GM10248 (cell line): Measurements from ENCODE around the gene MTMR12.

ENCODE experiments used
- CTCF ChIA-PET: fragments of 300-600 bp; sonication (Branson Sonifier 250); formaldehyde crosslinking; extraction: SDS; loops from one replicate; lab custom pipeline; 2021; ENCODE audit warnings: antibody characterized with exemption; lab: Yijun Ruan, JAX
- POLR2A ChIA-PET: fragments of 350-650 bp; sonication (Branson Sonifier 250); formaldehyde crosslinking; extraction: SDS; loops from one replicate; lab custom pipeline; 2020; ENCODE audit warnings: antibody characterized with exemption; lab: Yijun Ruan, JAX
- DNase-seq: peaks from one replicate; pipeline ENCODE4 v3.0.0; 2012; ENCODE audit errors: extremely low spot score
- CTCF ChIP-seq: IDR thresholded peaks from 2 replicates; pipeline ENCODE4 v1.5.1; 2012; ENCODE audit warnings: mild to moderate bottlenecking, low read depth; ENCODE audit errors: extremely low read depth, missing control alignments, control extremely low read depth

Gene MTMR12

GRCh38 chr5:32233220-32233695 lies 79.5 kb downstream of the MTMR12 start:
- no peak for TF ChIP-seq CTCF
- CTCF ChIA-PET = interaction anchor here (0.6 to 8.8 kb wide), 30 partner anchors 10 to 398 kb away, joined by 3 to 204 read pairs (median 6); partner anchors contain the start of gene MTMR12
- DNase-seq = no peak
- POLR2A ChIA-PET = no interaction called here

GRCh38 chr5:32232441-32233219 lies 80.1 kb downstream of the MTMR12 start:
- POLR2A ChIA-PET = no interaction called here

GRCh38 chr5:32231929-32232328 lies 80.8 kb downstream of the MTMR12 start:
- ChIA-PET CTCF (interaction anchor here (0.8 to 8.8 kb wide), 52 partner anchors 8 to 393 kb away, joined by 3 to 204 read pairs (median 5); partner anchors contain the start of gene GOLPH3), POLR2A (no interaction called here)
- no peak for DNase-seq
- no peak for TF ChIP-seq CTCF

More at GRCh38 chr5:32232441-32233219, 80.1 kb downstream of the MTMR12 start:
- DNase-seq = peak; percentile 82
- peak; percentile 87 for TF ChIP-seq CTCF
- CTCF ChIA-PET = interaction anchor here (0.6 to 8.8 kb wide), 56 partner anchors 9 to 398 kb away, joined by 3 to 204 read pairs (median 5); partner anchors contain the start of genes GOLPH3 and MTMR12

GRCh38 chr5:32231241-32231640 lies 81.5 kb downstream of the MTMR12 start:
- CTCF ChIA-PET = interaction anchor here (1.1 to 8.8 kb wide), 17 partner anchors 8 to 394 kb away, joined by 3 to 204 read pairs (median 10); no protein-coding TSS in a partner anchor
- TF ChIP-seq CTCF = no peak
- DNase-seq = no peak
- POLR2A ChIA-PET = no interaction called here

- CTCF ChIA-PET = interaction anchor here (1.4 to 8.8 kb wide), 9 partner anchors 7 to 383 kb away, joined by 5 to 204 read pairs (median 20); no protein-coding TSS in a partner anchor
- no peak for DNase-seq
- no peak for TF ChIP-seq CTCF
- POLR2A ChIA-PET = no interaction called here
These were observed 82.2 kb downstream of the MTMR12 start for GRCh38 chr5:32230356-32231099.

GRCh38 chr5:32229586-32229985 lies 83.2 kb downstream of the MTMR12 start:
- ChIA-PET POLR2A (no interaction called here), CTCF (interaction anchor here (1.4 to 8.8 kb wide), 6 partner anchors 16 to 384 kb away, joined by 5 to 204 read pairs (median 44); no protein-coding TSS in a partner anchor)
- TF ChIP-seq CTCF = no peak
- no peak for DNase-seq
